Mucosa of gallbladder (tissue), 1 donor: ENCODE measurements around the gene SLC26A1. TPM values are rescaled to one million over a fixed set of nuclear protein-coding genes. Genes with fewer than 3 reads are reported as not detected.
"Not testable (repeated sequence)": the region's sequence is repeated elsewhere in the genome, so short reads cannot be mapped to it uniquely, and the experiment has no call there.

Experiments used
- DNase-seq: peaks from one replicate; pipeline ENCODE4 v3.0.0-alpha.2; 2020; ENCODE audit warnings: low spot score
- total RNA-seq: library from RNA; stranded (reverse); gene quantifications from one replicate; pipeline ENCODE4 v1.2.1, GENCODE V29; 2021
- donor health status: DM: no; HTN: no; CAD: no.

The SLC26A1 gene
- total RNA-seq, 1 donor from 2014 or later, result 4.3 TPM

DNA sequence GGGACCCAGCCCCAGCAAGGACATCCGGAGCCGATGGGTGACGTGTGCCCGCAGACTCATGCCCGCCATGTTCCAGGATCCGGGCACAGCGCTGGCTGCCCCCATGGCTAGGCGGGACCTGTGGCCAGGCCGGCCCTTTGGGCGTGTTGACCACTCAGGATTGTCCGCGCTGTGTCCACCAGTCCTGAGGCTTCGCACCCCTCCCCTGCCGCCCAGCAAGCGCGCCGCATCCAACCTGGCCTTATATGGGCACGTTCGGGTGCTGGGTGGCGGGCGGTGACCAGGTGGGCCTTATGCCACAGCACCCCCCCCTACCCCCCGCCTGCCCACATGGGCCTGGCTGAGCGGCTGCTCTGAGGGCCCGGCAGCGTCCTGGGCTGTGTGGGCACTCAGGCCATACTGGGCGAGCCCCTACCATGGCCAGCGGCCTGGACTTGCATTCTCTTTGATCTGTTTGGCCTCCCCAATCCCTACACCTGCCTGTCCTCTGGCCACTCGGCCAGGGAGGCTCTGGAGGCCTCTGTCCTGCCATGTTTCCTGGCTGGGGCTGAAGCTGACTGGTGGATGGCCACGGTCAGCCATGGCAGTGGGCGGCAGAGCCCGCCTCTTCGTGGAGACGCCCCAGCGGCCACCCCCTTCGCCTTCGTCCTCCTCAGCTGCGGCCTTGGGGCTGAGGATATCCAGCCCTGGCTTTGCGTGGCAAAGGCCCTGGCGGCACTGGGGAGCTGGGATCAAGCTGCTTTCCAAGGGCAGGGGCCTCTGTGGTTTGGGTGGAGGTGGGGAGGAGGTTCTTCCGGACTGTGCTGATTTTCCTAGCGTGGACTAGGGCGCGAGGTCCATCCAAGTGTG, 20.2 kb upstream of the SLC26A1 start:
- no peak for DNase-seq

DNA sequence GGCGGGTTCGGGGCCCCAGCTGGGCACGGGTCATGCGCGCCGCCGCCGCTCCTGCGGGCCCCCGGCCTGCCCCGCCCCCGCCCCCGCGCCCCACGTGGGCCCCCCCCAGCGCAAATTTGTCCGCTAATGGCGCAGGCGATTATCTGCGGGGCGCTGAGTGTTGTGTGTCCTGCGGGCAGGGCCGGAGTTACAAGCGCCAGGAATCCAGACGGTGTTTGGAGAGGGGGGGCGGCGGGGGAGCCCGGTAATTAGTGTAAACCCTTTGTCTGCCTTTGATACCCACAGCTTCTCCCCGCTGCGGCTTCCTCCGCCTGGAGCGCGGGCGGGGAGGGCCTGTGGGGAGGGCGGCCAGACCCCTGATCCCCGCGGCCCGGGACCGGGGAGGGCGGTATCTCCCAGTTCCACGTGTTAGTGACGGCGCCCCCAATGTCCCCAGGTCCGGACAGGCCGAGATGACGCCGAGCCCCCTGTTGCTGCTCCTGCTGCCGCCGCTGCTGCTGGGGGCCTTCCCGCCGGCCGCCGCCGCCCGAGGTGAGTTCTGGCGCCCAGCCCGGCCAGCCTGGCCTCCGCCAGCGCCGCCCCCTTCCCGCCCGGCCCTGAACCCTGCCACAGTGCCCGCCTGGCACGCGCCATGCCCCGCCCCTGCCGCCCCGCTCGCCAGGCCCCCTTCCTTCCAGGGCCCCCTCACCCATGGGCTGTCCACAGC, 19.0 kb upstream of the SLC26A1 start:
- DNase-seq, result no peak

GRCh38 chr4:1011666-1012033, 18.4 kb upstream of the SLC26A1 start:
- no peak for DNase-seq

GRCh38 chr4:1011022-1011665, 17.9 kb upstream of the SLC26A1 start, which contains the start of gene FGFRL1:
FGFRL1 (plus strand) TSS chr4:1011626; CDS start chr4:1012486, 860 bp downstream.
- peak; percentile 93 for DNase-seq

DNA sequence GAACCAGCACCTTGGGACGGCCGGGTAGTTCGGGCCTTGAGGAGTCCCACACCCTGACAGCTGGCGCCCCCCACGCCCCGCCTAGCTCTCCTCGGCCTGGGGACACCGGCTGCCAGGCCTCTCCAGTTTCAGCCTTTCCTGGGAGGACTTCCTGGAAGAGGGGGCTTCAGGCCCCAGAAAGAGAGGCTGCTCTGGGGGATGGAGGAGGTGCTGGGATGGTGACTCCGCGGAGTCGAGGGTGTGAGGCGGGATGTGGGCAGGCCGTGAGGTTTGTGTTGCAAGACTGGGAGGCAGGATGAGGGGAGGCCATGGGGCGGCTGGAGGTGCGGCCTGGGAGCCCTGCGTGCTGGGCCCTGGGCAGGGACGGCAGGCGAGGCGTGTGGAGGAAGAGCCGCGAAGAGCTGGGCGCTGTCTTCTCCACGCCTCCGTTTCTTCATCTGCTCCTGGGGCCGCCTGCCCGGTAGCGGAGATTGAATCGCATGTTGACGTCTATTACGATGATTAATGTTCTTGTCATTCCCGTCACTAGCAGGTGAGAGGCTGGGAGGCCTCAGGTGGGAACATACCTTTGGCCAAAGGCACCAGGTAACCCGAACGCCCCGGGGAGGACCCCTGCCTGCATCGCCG, 17.3 kb upstream of the SLC26A1 start:
- peak; percentile 59 for DNase-seq

DNA sequence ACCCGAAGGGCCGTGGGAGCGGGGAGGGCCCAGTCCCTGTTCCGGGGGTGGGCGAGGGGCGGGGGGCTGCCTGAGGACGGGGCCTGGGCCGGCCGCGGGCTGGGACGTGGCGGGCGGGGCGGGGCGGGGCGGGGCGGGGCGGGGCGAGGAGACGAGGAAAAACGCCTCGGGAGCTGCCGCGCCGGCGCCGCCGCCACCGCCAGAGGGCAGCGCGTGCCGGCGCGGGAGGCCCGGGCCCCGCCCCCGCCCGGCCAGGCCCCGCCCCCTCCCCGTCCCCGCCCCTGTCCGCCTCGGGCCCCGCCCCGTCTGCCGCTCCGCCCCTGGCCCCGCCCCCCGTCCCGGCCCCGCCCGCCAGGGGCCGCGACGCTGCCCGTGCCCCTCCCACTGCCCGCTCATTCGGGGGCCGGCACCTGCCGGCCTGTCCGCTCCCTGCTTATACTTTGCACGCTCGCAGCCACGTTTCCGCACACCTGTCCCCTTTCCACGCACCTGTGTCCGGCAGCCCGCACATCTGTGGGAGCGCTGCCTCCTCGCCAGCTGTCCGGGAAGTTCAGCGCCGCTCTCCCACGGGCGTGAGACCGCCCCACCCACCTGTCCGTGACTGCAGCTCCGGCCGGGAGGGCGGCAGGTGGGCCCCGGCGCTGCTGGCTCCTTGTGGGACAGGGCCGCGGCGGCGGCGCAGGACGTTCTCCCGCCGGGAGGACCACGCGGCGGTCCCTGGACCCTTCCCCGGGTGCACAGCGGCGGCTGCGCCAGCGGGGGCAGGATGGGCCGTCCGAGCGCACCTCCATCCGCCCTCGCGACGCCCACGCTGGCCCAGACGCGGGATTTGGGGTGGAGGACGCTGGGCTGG, 16.6 kb upstream of the SLC26A1 start:
- DNase-seq, result peak; percentile 65

DNA sequence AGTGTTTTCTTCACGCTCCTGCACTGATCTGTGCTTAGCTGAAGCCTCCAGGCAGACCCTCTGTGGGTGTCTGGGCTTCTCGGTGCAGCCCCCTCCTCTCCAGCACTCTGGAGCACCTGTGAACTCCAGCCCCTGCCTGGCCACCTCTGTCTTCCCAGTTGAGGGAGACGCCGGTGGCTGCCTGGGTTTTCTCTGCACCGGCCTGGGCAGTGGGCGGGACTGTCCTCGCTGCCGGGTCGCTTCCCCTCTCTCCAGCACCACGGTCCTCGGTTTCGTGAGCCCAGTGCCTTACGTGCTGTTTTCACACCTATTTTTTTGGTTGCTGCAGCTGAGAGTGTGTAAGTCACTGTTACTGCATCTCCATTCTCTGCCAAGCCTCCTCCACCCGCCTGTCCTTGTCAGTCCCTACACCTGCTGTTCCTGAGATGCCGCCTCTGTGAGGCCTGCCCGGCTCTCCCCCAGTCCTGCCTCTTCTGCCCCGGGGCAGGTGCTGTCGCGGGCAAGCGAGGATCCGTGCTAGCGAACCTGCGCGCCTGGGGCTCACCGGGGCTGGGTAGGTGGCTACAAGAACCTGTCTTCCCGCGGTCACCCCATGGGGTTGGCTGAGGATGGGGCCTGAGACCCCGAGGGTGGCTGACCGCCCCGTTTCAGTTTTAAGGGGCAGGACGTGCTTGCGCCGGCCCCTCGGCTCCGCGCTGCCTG, 15.8 kb upstream of the SLC26A1 start:
- DNase-seq, result peak; percentile 36

DNA sequence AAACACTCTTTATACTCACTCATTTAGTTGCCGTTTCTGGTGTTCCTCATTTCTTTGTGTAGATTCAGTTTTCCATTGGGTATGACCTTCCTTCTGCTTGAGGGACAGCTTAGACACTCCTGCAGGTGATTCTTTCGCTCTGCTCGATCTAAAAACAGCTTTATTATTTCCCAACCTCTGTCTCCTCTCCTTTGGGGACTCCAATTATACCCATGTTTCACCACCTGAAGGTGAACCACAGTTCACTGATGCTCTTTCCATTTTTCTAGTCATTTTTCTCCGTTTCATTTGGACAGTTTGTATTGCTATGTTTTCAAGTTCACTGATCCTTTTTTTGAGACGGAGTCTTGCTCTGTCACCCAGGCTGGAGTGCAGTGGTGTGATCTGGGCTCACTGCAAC, 13.7 kb upstream of the SLC26A1 start:
- DNase-seq, result no peak

DNA sequence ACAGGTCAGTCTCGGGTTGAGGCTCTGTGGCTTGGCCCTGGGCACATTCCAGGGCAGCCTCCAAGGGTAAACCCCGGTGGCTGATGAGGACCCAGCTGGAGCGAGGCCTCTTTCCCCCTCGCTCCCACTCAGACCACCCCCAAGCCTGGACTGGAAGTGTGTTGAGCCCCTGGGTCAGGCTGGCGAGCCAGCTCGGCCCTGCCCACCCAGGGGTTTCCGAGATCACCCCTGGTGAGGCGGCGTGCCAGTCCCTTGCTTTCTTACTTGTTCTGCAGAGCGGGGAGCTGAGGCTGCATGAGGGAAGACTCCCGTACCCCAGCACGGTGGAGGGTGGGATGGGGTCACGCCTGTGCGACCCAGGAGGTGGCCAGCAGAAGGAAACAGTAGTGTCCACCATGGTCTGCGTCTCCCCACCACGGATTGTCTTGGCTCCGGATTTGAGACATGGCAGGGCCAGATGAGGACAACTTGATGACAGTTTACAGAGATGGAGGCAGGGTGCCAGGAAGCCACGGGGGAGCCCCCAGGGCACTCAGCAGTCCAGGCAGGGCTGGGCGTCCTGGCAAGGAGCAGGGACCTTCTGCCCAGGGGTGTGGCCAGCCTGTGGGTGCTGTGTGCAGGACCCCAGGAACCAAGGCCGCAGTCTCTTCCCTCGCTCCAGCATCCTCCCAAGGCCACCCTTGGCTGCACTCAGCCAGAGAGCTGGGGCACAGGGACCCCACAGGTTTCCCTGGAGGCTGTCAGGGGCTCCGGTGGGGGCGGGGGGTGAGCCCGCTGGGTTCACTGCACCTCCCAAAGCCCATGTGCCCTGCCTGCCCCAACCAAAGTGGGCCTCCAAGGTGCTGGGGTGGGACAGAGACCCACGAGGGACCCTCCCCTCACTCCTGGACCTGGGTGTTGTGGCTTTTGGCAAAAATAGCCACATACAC, 11.6 kb upstream of the SLC26A1 start:
- no peak for DNase-seq

DNA sequence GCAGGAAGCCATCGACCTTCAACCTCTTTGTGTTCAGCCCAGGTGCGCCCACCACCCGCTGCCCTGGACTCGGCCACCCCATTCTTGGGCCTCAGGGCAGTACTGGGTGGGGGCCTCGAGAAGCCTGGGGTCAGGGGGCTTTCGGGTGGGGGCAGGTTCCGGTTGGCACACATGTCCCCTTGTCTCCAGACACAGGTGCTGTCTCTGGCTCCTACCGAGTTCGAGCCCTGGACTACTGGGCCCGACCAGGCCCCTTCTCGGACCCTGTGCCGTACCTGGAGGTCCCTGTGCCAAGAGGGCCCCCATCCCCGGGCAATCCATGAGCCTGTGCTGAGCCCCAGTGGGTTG, 10.8 kb upstream of the SLC26A1 start:
- no peak for DNase-seq

- DNase-seq, result no peak
These were observed 10.3 kb upstream of the SLC26A1 start for GRCh38 chr4:1003271-1004070.

DNA sequence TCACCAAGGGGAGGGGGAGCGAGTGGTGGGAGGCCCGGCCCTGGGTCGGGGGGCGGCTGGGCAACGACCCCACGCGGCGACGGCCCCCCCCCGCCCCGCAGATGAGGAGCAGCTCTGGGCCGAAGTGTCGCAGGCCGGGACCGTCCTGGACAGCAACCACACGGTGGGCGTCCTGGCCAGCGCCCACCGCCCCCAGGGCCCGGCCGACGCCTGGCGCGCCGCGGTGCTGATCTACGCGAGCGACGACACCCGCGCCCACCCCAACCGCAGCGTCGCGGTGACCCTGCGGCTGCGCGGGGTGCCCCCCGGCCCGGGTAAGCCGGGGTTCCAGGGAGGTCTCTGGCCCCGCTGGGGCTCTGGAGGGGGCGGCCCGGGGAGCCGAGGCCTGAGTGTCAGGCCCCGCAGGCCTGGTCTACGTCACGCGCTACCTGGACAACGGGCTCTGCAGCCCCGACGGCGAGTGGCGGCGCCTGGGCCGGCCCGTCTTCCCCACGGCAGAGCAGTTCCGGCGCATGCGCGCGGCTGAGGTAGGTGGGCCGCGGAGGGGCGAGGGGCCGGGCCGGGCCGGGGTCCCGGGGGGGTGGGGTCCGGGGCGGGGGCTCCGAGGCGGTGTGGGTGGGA, 9.5 kb upstream of the SLC26A1 start:
- DNase-seq, result no peak

DNA sequence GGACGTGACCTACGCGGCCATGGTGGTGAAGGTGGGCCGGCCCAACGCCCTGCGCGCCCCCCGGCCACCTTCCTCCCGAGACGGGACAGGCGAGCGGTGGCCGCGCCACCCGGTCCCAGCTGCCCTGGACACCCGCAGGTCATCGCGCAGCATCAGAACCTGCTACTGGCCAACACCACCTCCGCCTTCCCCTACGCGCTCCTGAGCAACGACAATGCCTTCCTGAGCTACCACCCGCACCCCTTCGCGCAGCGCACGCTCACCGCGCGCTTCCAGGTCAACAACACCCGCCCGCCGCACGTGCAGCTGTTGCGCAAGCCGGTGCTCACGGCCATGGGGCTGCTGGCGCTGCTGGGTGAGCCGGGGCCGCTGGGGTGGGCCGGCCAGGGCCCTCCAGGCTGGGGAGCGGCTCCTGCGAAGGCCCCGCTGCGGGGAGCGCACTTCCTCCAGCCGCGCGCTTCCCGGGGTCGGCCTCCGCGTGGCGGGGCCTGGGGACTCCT, 9.0 kb upstream of the SLC26A1 start:
- no peak for DNase-seq

- DNase-seq, result no peak
These were observed 8.4 kb upstream of the SLC26A1 start for GRCh38 chr4:1001561-1002130.

DNA sequence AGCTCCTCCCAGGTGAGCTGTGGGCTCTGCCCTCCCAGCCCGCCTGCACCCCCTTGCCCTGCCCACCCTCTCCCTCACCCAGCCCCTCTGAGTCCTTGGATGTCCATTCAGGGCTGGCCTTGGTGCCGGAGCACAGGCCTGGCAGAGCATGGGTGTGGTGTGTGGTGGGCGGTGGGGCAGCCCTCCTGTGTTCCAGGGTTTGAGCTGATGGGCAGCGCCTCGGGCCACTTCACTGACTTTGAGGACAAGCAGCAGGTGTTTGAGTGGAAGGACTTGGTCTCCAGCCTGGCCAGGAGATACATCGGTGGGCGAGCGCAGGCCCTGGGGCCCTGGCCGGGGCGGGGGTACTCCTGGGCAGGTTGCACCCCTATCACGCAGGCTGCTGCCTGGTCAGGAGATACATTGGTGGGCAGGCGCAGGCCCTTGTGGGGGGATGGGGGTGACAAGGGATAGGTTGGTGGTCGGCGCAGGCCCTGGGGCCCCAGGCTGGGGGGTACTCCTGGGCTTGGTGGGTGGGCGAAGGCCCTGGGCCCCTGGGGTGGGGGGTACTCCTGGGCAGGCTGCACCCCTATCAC, 7.6 kb upstream of the SLC26A1 start:
- DNase-seq, result no peak

GRCh38 chr4:999882-1000425, 6.8 kb upstream of the SLC26A1 start:
- no peak for DNase-seq

GRCh38 chr4:999240-999863, 6.1 kb upstream of the SLC26A1 start:
- not testable (repeated sequence) for DNase-seq
